Keratinocyte (primary cell): ENCODE measurements around the gene THOC7. TPM values are rescaled to one million over a fixed set of nuclear protein-coding genes. Genes with fewer than 3 reads are reported as not detected.

ENCODE experiments used
- DNase-seq: peaks from one replicate; pipeline ENCODE4 v3.0.0-alpha.2; 2011; ENCODE audit warnings: low read depth, missing footprints, low spot score
- FAIRE-seq: peaks from 2 replicates; lab custom pipeline; 2011; peaks lifted over from hg19 to GRCh38; lab: Jason Lieb, UNC
- H2AFZ ChIP-seq: 2 replicates; pipeline ENCODE4 v1.6.0; 2012; ENCODE audit warnings: low read length, control low read depth, inconsistent platforms; ENCODE audit not compliant: control insufficient read depth
- H3K27ac ChIP-seq: 2 replicates; pipeline ENCODE4 v1.5.1; 2011; ENCODE audit warnings: low read length; ENCODE audit not compliant: control insufficient read depth, insufficient read depth
- H3K27me3 ChIP-seq: 3 replicates; pipeline ENCODE4 v1.6.0; 2011; ENCODE audit warnings: low read length; ENCODE audit not compliant: control insufficient read depth, insufficient read depth; ENCODE audit errors: extremely low read depth
- H3K36me3 ChIP-seq, 2 experiments: 2 replicates in 1 of 2; 3 replicates in 1 of 2; pipeline ENCODE4 v1.5.1; 2011; ENCODE audit warnings: low read length in 2 of 2, mild to moderate bottlenecking in 1 of 2; ENCODE audit not compliant: control insufficient read depth in 2 of 2, insufficient read depth in 2 of 2; ENCODE audit errors: extremely low read depth in 1 of 2
- H3K4me1 ChIP-seq: 3 replicates; pipeline ENCODE4 v1.5.1; 2011; ENCODE audit warnings: low read length; ENCODE audit not compliant: control insufficient read depth, insufficient read depth; ENCODE audit errors: extremely low read depth
- H3K4me2 ChIP-seq: 3 replicates; pipeline ENCODE4 v1.6.0; 2011; ENCODE audit warnings: low read depth, low read length; ENCODE audit not compliant: control insufficient read depth, insufficient read depth; ENCODE audit errors: extremely low read depth
- H3K4me3 ChIP-seq, 3 experiments: fragments of 200-600 bp in 1 of 3; sonication (generic) in 1 of 3; 2 replicates in 2 of 3; 3 replicates in 1 of 3; pipeline ENCODE4 v1.5.1; 2011 to 2016; ENCODE audit warnings: low read length in 3 of 3, mild to moderate bottlenecking in 3 of 3, control low read depth in 2 of 3, inconsistent platforms in 1 of 3, low read depth in 1 of 3, mixed read lengths in 1 of 3, mixed run types in 1 of 3, moderate library complexity in 1 of 3; ENCODE audit not compliant: control insufficient read depth in 2 of 3, insufficient read depth in 2 of 3; ENCODE audit errors: extremely low read depth in 1 of 3
- H3K79me2 ChIP-seq: 2 replicates; pipeline ENCODE4 v1.6.0; 2012; ENCODE audit warnings: low read length; ENCODE audit not compliant: control insufficient read depth, insufficient read depth
- H3K9ac ChIP-seq: 3 replicates; pipeline ENCODE4 v1.6.0; 2011; ENCODE audit warnings: low read length; ENCODE audit not compliant: control insufficient read depth, insufficient read depth; ENCODE audit errors: extremely low read depth
- H3K9me1 ChIP-seq: 3 replicates; pipeline ENCODE4 v1.6.0; 2011; ENCODE audit warnings: low read length; ENCODE audit not compliant: control insufficient read depth, insufficient read depth; ENCODE audit errors: extremely low read depth
- H3K9me3 ChIP-seq: 2 replicates; pipeline ENCODE4 v1.5.1; 2012; ENCODE audit warnings: low read depth, low read length; ENCODE audit not compliant: control insufficient read depth
- H4K20me1 ChIP-seq: 3 replicates; pipeline ENCODE4 v1.6.0; 2011; ENCODE audit warnings: low read length; ENCODE audit not compliant: control insufficient read depth, insufficient read depth; ENCODE audit errors: extremely low read depth
- EZH2 ChIP-seq: IDR thresholded peaks from one replicate; pipeline ENCODE4 v1.6.1; 2012; ENCODE audit warnings: inconsistent platforms, mild to moderate bottlenecking, low read length, moderate library complexity
- dilution Hi-C: fragments of 300-500 bp; cut with MboI; formaldehyde crosslinking; loops from one replicate; pipeline ENCODE4 v1.7.0; 2020; ENCODE audit warnings: low sequenced_read_pairs; ENCODE audit not compliant: extremely low pct_ligation_motif_present
- polyA plus RNA-seq, 5 experiments: library from polyadenylated mRNA; depleted of rRNA in 3 of 5; stranded (reverse) in 3 of 5; stranded (forward) in 1 of 5; unstranded in 1 of 5; fragments of >200 nt; gene quantifications; 1 replicate in 1 of 5; 2 replicates in 3 of 5; 3 replicates in 1 of 5; pipeline versions ENCODE4 v1.2.1 to v1.2.3, GENCODE V29; 2011 to 2012; ENCODE audit warnings: missing spikeins in 2 of 5, low read depth in 1 of 5, low replicate concordance in 1 of 5
- TF ChIP-seq, protein P1 (sequence below), 3 experiments: IDR thresholded peaks in 1 of 3; conservative IDR thresholded peaks in 1 of 3; optimal IDR thresholded peaks in 1 of 3; 2 replicates in 2 of 3; 3 replicates in 1 of 3; pipeline versions ENCODE3 to v1.5.1; 2011; ENCODE audit warnings: low read length in 3 of 3, mild to moderate bottlenecking in 3 of 3, moderate library complexity in 2 of 3, control low read depth in 1 of 3, inconsistent platforms in 1 of 3; ENCODE audit not compliant: insufficient read depth in 2 of 3; ENCODE audit errors: extremely low read depth in 1 of 3

Gene THOC7
- polyA plus RNA-seq, 1 donor (not counting 4 experiments of a cell fraction or from before 2014, with no cell fraction given): 131 TPM

DNA sequence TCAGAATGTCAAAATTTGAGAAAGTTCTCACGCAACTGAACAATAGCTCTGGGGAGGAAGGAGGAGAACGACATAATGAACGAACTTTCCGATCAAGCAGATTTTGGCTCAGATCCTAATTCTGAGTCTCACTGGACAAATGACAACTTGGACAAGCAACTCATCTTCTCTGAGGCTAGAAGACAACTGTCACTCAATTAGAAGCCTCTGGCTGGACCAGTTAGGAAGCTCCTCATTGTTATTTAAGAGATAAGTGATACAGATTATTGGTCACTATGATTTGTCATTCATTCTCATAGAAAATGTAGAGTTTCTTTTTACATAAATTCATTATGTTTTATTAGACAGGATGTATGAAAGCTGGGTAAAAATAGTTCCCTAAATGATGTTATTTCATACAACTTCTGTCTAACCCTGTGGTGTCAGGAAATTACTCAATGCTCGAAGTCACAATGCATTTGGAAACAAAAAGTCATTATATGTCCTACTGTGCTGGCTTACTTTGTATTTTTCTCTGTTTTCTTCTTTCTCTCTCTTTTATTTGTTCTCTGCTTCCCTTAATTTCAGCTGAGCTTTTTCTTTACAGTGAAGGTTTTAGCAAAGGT is 55.5 kb downstream of the THOC7 start:
- no peaks in the 10 kb centered on the region for H3K27me3 ChIP-seq
- no peak overlapping the region for H3K27ac ChIP-seq
- dilution Hi-C loops: loop anchor here (10.0 kb wide), 1 partner anchor 443 kb away; no protein-coding TSS in a partner anchor
- no peaks in the 10 kb centered on the region for H3K9me1 ChIP-seq
- no peaks in the 10 kb centered on the region for H3K36me3 ChIP-seq
- H2AFZ ChIP-seq: no peak overlapping the region
- H3K9me3 ChIP-seq: no peaks in the 10 kb centered on the region
- TF ChIP-seq, protein P1, sequence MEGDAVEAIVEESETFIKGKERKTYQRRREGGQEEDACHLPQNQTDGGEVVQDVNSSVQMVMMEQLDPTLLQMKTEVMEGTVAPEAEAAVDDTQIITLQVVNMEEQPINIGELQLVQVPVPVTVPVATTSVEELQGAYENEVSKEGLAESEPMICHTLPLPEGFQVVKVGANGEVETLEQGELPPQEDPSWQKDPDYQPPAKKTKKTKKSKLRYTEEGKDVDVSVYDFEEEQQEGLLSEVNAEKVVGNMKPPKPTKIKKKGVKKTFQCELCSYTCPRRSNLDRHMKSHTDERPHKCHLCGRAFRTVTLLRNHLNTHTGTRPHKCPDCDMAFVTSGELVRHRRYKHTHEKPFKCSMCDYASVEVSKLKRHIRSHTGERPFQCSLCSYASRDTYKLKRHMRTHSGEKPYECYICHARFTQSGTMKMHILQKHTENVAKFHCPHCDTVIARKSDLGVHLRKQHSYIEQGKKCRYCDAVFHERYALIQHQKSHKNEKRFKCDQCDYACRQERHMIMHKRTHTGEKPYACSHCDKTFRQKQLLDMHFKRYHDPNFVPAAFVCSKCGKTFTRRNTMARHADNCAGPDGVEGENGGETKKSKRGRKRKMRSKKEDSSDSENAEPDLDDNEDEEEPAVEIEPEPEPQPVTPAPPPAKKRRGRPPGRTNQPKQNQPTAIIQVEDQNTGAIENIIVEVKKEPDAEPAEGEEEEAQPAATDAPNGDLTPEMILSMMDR (optimal IDR thresholded peaks at IDR 0.05 in 1 of 3, IDR thresholded peaks at IDR 0.05 in 1 of 3, conservative IDR thresholded peaks at IDR 0.05 in 1 of 3; ENCODE audit: extremely low read depth in 1 of 3, insufficient read depth in 2 of 3, low read length in 3 of 3): no peak
- TF ChIP-seq EZH2: no peak
- no peaks in the 10 kb centered on the region for H3K79me2 ChIP-seq
- no peak for FAIRE-seq
- no peak overlapping the region for H3K4me2 ChIP-seq
- no peak overlapping the region for H3K9ac ChIP-seq
- DNase-seq: no peak
- peaks cover 7% of the 10 kb centered on the region for H3K4me1 ChIP-seq
- H3K4me3 ChIP-seq: no peak overlapping the region
- no peaks in the 10 kb centered on the region for H4K20me1 ChIP-seq

DNA sequence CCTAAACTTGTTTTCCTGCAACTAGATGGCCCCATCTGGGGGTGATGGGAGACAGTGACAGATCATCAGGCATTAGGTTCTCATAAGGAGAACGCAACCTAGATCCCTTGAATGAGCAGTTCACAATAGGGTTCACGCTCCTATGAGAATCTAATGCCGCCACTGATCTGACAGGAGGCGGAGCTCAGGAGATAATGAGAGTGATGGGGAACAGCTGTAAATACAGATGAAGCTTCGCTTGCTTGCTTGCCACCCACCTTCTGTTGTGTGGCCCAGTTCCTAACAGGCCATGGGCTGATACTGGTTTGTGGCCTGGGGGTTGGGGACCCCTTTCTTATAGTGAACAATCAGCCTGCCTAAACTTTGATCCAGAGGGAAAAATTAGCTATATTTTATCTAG is 59.7 kb downstream of the THOC7 start:
- H3K27me3 ChIP-seq: no peaks in the 10 kb centered on the region
- H3K27ac ChIP-seq: no peak overlapping the region
- DNase-seq (no peak), FAIRE-seq (no peak)
- no peak overlapping the region for H2AFZ ChIP-seq
- no peaks in the 10 kb centered on the region for H3K9me3 ChIP-seq
- H3K4me2 ChIP-seq: no peak overlapping the region
- no peak overlapping the region for H3K9ac ChIP-seq
- no peak overlapping the region for H3K4me3 ChIP-seq
- no peaks in the 10 kb centered on the region for H3K36me3 ChIP-seq
- H4K20me1 ChIP-seq: no peaks in the 10 kb centered on the region
- TF ChIP-seq, protein P1 (optimal IDR thresholded peaks at IDR 0.05 in 1 of 3, IDR thresholded peaks at IDR 0.05 in 1 of 3, conservative IDR thresholded peaks at IDR 0.05 in 1 of 3; ENCODE audit: extremely low read depth in 1 of 3, insufficient read depth in 2 of 3, low read length in 3 of 3): no peak
- TF ChIP-seq EZH2: no peak
- dilution Hi-C loops: loop anchor here (10.0 kb wide), 1 partner anchor 439 kb away; no protein-coding TSS in a partner anchor
- H3K9me1 ChIP-seq: no peaks in the 10 kb centered on the region
- H3K79me2 ChIP-seq: no peaks in the 10 kb centered on the region
- H3K4me1 ChIP-seq: peaks cover 3% of the 10 kb centered on the region
